Measurements from ENCODE around the gene DYDC2.
"Not testable (repeated sequence)": the region's sequence is repeated elsewhere in the genome, so short reads cannot be mapped to it uniquely, and the experiment has no call there.

DYDC2 gene

GRCh38 chr10:80356563-80356988, at the start of gene DYDC2, which contains the start of gene DYDC1:
TSS of gene DYDC2 (plus strand) at chr10:80356781. CDS start at chr10:80362444, 5,663 bp downstream.
TSS of gene DYDC1 (minus strand) at chr10:80356755. CDS start at chr10:80352601, 4,154 bp downstream.
- peak; percentile 89 for DNase-seq

GRCh38 chr10:80313523-80313922, 43.1 kb upstream of the DYDC2 start:
- DNase-seq, result no peak

GRCh38 chr10:80315391-80315790, 41.2 kb upstream of the DYDC2 start:
- no peak for DNase-seq

- no peak for DNase-seq
Observed at GRCh38 chr10:80318742-80319141, 37.8 kb upstream of the DYDC2 start.

- no peak for DNase-seq
Observed at GRCh38 chr10:80319318-80319717, 37.3 kb upstream of the DYDC2 start.

- no peak for DNase-seq
Observed at GRCh38 chr10:80319725-80320290, 36.8 kb upstream of the DYDC2 start.

GRCh38 chr10:80320377-80320776, 36.2 kb upstream of the DYDC2 start:
- DNase-seq, result no peak

GRCh38 chr10:80321183-80321582, 35.4 kb upstream of the DYDC2 start:
- no peak for DNase-seq

- no peak for DNase-seq
Observed at GRCh38 chr10:80322158-80322557, 34.4 kb upstream of the DYDC2 start.

GRCh38 chr10:80322711-80323110, 33.9 kb upstream of the DYDC2 start:
- DNase-seq, result no peak

- no peak for DNase-seq
Observed at GRCh38 chr10:80323311-80323710, 33.3 kb upstream of the DYDC2 start.

- DNase-seq, result no peak
Observed at GRCh38 chr10:80324086-80324485, 32.5 kb upstream of the DYDC2 start.

GRCh38 chr10:80324891-80325364, 31.7 kb upstream of the DYDC2 start:
- DNase-seq, result no peak

GRCh38 chr10:80333983-80334382, 22.6 kb upstream of the DYDC2 start:
- no peak for DNase-seq

GRCh38 chr10:80344276-80344675, 12.3 kb upstream of the DYDC2 start:
- no peak for DNase-seq

- DNase-seq, result no peak
Observed at GRCh38 chr10:80344912-80345311, 11.7 kb upstream of the DYDC2 start.

GRCh38 chr10:80350251-80350650, 6.3 kb upstream of the DYDC2 start:
- DNase-seq, result no peak

GRCh38 chr10:80351220-80351619, 5.4 kb upstream of the DYDC2 start:
- no peak for DNase-seq

- DNase-seq, result peak; percentile 82
Observed at GRCh38 chr10:80356989-80357850, 639 bp downstream of the DYDC2 start.

- no peak for DNase-seq
Observed at GRCh38 chr10:80357851-80358125, 1.2 kb downstream of the DYDC2 start.

- not testable (repeated sequence) for DNase-seq
Observed at GRCh38 chr10:80358925-80359324, 2.3 kb downstream of the DYDC2 start.

GRCh38 chr10:80359644-80360043, 3.1 kb downstream of the DYDC2 start:
- DNase-seq, result no peak

GRCh38 chr10:80365510-80365909, 8.9 kb downstream of the DYDC2 start:
- DNase-seq, result no peak

- DNase-seq, result no peak
Observed at GRCh38 chr10:80371467-80371866, 14.9 kb downstream of the DYDC2 start.

All from retina (tissue), 1 donor.